ENCODE data around the gene CUL2. TPM values are rescaled to one million over a fixed set of nuclear protein-coding genes. Genes with fewer than 3 reads are reported as not detected.

Gene CUL2
- total RNA-seq, 6 experiments from 2014 or later, result 13.2 to 20.4 (median 15.9) TPM

DNA sequence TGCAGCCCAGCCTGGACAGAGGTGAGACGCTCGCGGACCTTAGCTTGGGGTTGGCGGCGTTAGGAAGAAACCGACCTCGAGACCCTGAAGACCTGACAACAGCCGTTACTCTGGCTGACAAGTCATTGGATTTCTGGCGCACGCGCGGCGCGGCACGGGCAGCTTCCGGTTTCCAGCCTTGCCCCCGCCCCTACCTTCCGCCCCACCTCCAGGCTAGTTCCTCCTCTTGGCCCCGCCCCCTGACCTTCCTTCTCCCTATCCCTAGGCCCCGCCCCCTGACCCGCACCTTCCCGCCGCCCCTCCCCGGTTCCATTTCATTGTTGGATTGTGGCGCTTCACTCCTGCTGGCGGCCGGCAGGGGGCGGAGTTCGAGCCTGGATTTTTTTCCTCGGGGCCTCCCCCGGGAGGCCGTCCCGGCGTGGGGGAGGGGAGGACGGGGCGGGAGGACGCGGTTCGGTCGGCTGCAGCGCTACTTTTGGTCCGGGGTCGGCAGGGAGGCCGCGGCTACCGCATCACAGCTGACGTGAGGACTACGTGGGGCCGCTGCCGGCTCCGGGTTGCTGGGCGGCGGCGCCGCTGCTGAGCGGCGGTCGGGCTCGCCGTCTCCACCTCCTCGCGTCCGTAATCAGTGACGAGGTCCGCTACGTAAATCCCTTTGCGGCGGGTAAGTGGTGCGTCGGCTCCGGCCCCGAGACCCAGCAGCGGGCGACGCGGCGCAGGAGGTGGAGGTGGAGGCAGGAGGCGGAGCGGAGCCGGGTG, 36.6 kb upstream of the CUL2 start, which contains the start of gene CREM:
CREM (plus strand) TSS at position 317 of the 759 bp plus-strand sequence. CDS start 10,990 bp downstream, outside the sequence.
- no peaks in the 10 kb centered on the region for H3K27me3 ChIP-seq
- under 1% methylated on average over 19 of the region's 80 CpGs for WGBS (ENCODE audit: insufficient coverage, low coverage, low lambda C conversion rate, missing lambda C conversion rate)
- peak within 1 kb of the TSS; percentile 98 to 100 (median 99) for H3K27ac ChIP-seq
- DNase-seq, result peak; percentile 100
- H3K4me3 ChIP-seq, result peak within 1 kb of the TSS; percentile 59 to 67 (median 66)
- peak; percentile 100 for TF ChIP-seq POLR2A (IDR thresholded peaks at IDR 0.05)
- TF ChIP-seq, protein P1, sequence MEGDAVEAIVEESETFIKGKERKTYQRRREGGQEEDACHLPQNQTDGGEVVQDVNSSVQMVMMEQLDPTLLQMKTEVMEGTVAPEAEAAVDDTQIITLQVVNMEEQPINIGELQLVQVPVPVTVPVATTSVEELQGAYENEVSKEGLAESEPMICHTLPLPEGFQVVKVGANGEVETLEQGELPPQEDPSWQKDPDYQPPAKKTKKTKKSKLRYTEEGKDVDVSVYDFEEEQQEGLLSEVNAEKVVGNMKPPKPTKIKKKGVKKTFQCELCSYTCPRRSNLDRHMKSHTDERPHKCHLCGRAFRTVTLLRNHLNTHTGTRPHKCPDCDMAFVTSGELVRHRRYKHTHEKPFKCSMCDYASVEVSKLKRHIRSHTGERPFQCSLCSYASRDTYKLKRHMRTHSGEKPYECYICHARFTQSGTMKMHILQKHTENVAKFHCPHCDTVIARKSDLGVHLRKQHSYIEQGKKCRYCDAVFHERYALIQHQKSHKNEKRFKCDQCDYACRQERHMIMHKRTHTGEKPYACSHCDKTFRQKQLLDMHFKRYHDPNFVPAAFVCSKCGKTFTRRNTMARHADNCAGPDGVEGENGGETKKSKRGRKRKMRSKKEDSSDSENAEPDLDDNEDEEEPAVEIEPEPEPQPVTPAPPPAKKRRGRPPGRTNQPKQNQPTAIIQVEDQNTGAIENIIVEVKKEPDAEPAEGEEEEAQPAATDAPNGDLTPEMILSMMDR (IDR thresholded peaks at IDR 0.05), result peak; percentile 82 to 93 (median 84)
- peaks cover 0 to 31% (median 0%) of the 10 kb centered on the region in 4 donors for H3K4me1 ChIP-seq
- intact Hi-C loops (cut with DNase I), result loop anchor here in 1 of 2 donors (10.0 kb wide), 1 partner anchor 88 kb away; no protein-coding TSS in a partner anchor
- ATAC-seq, result peak; percentile 91 to 96 (median 94)
- no peaks in the 10 kb centered on the region for H3K36me3 ChIP-seq
- no peaks in the 10 kb centered on the region for H3K9me3 ChIP-seq

- DNase-seq (peak in 1 of 3 donors; percentile 24), ATAC-seq (no peak)
- intact Hi-C loops (cut with DNase I), result loop anchor here in 1 of 2 donors (10.0 kb wide), 1 partner anchor 89 kb away; no protein-coding TSS in a partner anchor
- 62% methylated on average over 12 of the region's 13 CpGs for WGBS (ENCODE audit: insufficient coverage, low coverage, low lambda C conversion rate, missing lambda C conversion rate)
- no peaks in the 10 kb centered on the region for H3K36me3 ChIP-seq
- H3K27me3 ChIP-seq, result no peaks in the 10 kb centered on the region
- H3K4me1 ChIP-seq, result peaks cover 0 to 31% (median 0%) of the 10 kb centered on the region in 4 donors
- peak overlapping the region; percentile 28 to 67 (median 66) for H3K4me3 ChIP-seq
- peak overlapping the region; percentile 82 to 99 (median 98) for H3K27ac ChIP-seq
- TF ChIP-seq POLR2A (IDR thresholded peaks at IDR 0.05), result no peak
- TF ChIP-seq, protein P1 (IDR thresholded peaks at IDR 0.05), result no peak
- no peaks in the 10 kb centered on the region for H3K9me3 ChIP-seq
Measured at GRCh38 chr10:35126062-35126529, 36.0 kb upstream of the CUL2 start.

DNA sequence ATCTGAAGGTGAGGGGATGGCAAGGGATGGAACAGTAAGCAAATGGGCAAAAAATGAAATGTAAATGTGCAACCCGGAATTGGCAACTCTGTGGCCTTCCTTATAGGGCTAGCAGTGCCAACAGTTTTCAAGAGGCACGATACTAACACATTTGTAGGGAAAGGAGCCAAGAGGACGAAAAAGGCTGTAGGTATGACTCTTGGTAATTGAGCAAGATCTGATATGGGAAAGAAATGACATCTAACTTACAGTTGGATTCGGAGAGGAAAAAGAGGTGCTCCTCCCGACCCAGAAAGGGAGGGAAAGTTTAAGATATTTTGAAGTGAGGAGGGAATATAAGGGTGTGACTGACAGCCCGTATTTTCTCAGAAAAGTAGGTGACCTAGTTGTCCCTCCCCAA, 34.4 kb upstream of the CUL2 start:
- Histone ChIP-seq H3K27ac (no peak overlapping the region), H3K27me3 (no peaks in the 10 kb centered on the region), H3K9me3 (no peaks in the 10 kb centered on the region), H3K4me1 (peaks cover 0 to 22% (median 0%) of the 10 kb centered on the region in 4 donors), H3K4me3 (no peak overlapping the region), H3K36me3 (no peaks in the 10 kb centered on the region)
- intact Hi-C loops (cut with DNase I), result loop anchor here in 1 of 2 donors (10.0 kb wide), 1 partner anchor 90 kb away; no protein-coding TSS in a partner anchor
- ATAC-seq (no peak), DNase-seq (no peak)
- TF ChIP-seq, protein P1 (IDR thresholded peaks at IDR 0.05), result no peak
- no peak for TF ChIP-seq POLR2A (IDR thresholded peaks at IDR 0.05)
- WGBS (ENCODE audit: insufficient coverage, low coverage, low lambda C conversion rate, missing lambda C conversion rate), result 35% methylated on average over 6 of the region's 6 CpGs

- no peak for ATAC-seq
- WGBS (ENCODE audit: insufficient coverage, low coverage, low lambda C conversion rate, missing lambda C conversion rate), result 100% methylated on average over 1 of the region's 1 CpG
- H3K27me3 ChIP-seq, result no peaks in the 10 kb centered on the region
- no peaks in the 10 kb centered on the region for H3K9me3 ChIP-seq
- no peak for DNase-seq
- no peak for TF ChIP-seq POLR2A (IDR thresholded peaks at IDR 0.05)
- TF ChIP-seq, protein P1 (IDR thresholded peaks at IDR 0.05), result no peak
- intact Hi-C loops (cut with DNase I), result no loop called here
- H3K4me3 ChIP-seq, result no peak overlapping the region
- peaks cover 0 to 4% (median 0%) of the 10 kb centered on the region in 4 donors for H3K4me1 ChIP-seq
- H3K27ac ChIP-seq, result no peak overlapping the region
- H3K36me3 ChIP-seq, result no peaks in the 10 kb centered on the region
Measured at GRCh38 chr10:35119378-35119777, 29.2 kb upstream of the CUL2 start.

Data from right lobe of liver (tissue), 6 donors.